HEK293 (cell line): Measurements from ENCODE around the gene MEIKIN.

Experiments used
- CTCF ChIA-PET: fragments of 350-600 bp; formaldehyde crosslinking; extraction: SDS; loops from one replicate; lab custom pipeline; 2021; ENCODE audit warnings: antibody characterized with exemption; lab: Yijun Ruan, JAX
- POLR2A ChIA-PET: fragments of 300-600 bp; formaldehyde crosslinking; extraction: SDS; loops from one replicate; lab custom pipeline; 2020; ENCODE audit warnings: antibody characterized with exemption, inconsistent platforms; lab: Yijun Ruan, JAX
- H3K27ac ChIP-seq: fragments of 200-500 bp; sonication (Bioruptor generic); 2 replicates; pipeline ENCODE4 v1.5.1; 2014; ENCODE audit warnings: low read depth, low read length, control low read depth, inconsistent platforms; ENCODE audit errors: extremely low read depth
- H3K36me3 ChIP-seq, 2 experiments: fragments of 200-500 bp in 1 of 2; sonication (Bioruptor generic) in 1 of 2; 1 replicate in 1 of 2; 2 replicates in 1 of 2; pipeline ENCODE4 v1.5.1; 2014 to 2017; ENCODE audit warnings: inconsistent platforms in 2 of 2, low read length in 2 of 2; ENCODE audit not compliant: control insufficient read depth in 2 of 2, insufficient read depth in 1 of 2
- H3K4me1 ChIP-seq: fragments of 200-500 bp; sonication (Bioruptor generic); 2 replicates; pipeline ENCODE4 v1.5.1; 2014; ENCODE audit warnings: mild to moderate bottlenecking, low read length, inconsistent platforms; ENCODE audit not compliant: control insufficient read depth, insufficient read depth
- H3K4me3 ChIP-seq: 2 replicates; pipeline ENCODE4 v1.5.1; 2011; ENCODE audit warnings: low read depth, mild to moderate bottlenecking, control low read depth, low read length, moderate library complexity
- H3K9me3 ChIP-seq: fragments of 200-500 bp; sonication (Bioruptor generic); 2 replicates; pipeline ENCODE4 v1.5.1; 2014; ENCODE audit warnings: low read depth, low read length, inconsistent platforms; ENCODE audit not compliant: control insufficient read depth, insufficient read depth
- MYNN ChIP-seq: fragments of 450-650 bp; formaldehyde crosslinking; IDR thresholded peaks from 2 replicates; pipeline ENCODE4 v1.5.1; 2016; ENCODE audit warnings: missing biosample characterization, missing genetic modification characterization, borderline replicate concordance
- PRDM1 ChIP-seq: fragments of 450-650 bp; formaldehyde crosslinking; IDR thresholded peaks from 2 replicates; pipeline ENCODE4; 2016; ENCODE audit warnings: missing biosample characterization, missing genetic modification characterization
- WT1 ChIP-seq: fragments of 450-650 bp; formaldehyde crosslinking; IDR thresholded peaks from 2 replicates; pipeline ENCODE4 v1.5.1; 2016; ENCODE audit warnings: missing biosample characterization, missing genetic modification characterization
- ZEB2 ChIP-seq: fragments of 450-650 bp; formaldehyde crosslinking; IDR thresholded peaks from 2 replicates; pipeline ENCODE4 v1.5.1; 2016; ENCODE audit warnings: missing biosample characterization, missing genetic modification characterization
- ZFP41 ChIP-seq: fragments of 450-650 bp; formaldehyde crosslinking; IDR thresholded peaks from 2 replicates; pipeline ENCODE4 v1.5.1; 2016; ENCODE audit warnings: missing biosample characterization, missing genetic modification characterization, borderline replicate concordance
- ZNF114 ChIP-seq: fragments of 450-650 bp; formaldehyde crosslinking; IDR thresholded peaks from 2 replicates; pipeline ENCODE4 v1.5.0; 2017; ENCODE audit warnings: missing biosample characterization, missing genetic modification characterization
- ZNF148 ChIP-seq: fragments of 450-650 bp; formaldehyde crosslinking; IDR thresholded peaks from 2 replicates; pipeline ENCODE4 v1.5.0; 2017; ENCODE audit warnings: missing biosample characterization, missing genetic modification characterization, borderline replicate concordance
- ZNF211 ChIP-seq: fragments of 450-650 bp; formaldehyde crosslinking; IDR thresholded peaks from 2 replicates; pipeline ENCODE4 v1.5.1; 2016; ENCODE audit warnings: low read depth, missing biosample characterization, missing genetic modification characterization
- ZNF391 ChIP-seq: fragments of 450-650 bp; formaldehyde crosslinking; IDR thresholded peaks from 2 replicates; pipeline ENCODE4 v1.5.1; 2016; ENCODE audit warnings: low read depth, missing biosample characterization, missing genetic modification characterization, borderline replicate concordance
- ZNF501 ChIP-seq: fragments of 450-650 bp; formaldehyde crosslinking; IDR thresholded peaks from 2 replicates; pipeline ENCODE4 v1.5.1; 2016; ENCODE audit warnings: missing biosample characterization, missing genetic modification characterization
- ZNF514 ChIP-seq: fragments of 450-650 bp; formaldehyde crosslinking; IDR thresholded peaks from 2 replicates; pipeline ENCODE4 v1.5.1; 2016; ENCODE audit warnings: missing biosample characterization, missing genetic modification characterization
- ZNF521 ChIP-seq: fragments of 450-650 bp; formaldehyde crosslinking; IDR thresholded peaks from 2 replicates; pipeline ENCODE4 v1.5.1; 2017; ENCODE audit warnings: missing biosample characterization, mild to moderate bottlenecking, missing genetic modification characterization
- ZNF621 ChIP-seq: fragments of 450-650 bp; formaldehyde crosslinking; IDR thresholded peaks from 2 replicates; pipeline ENCODE4 v1.5.1; 2017; ENCODE audit warnings: missing biosample characterization, missing genetic modification characterization
- ZNF670 ChIP-seq: fragments of 450-650 bp; formaldehyde crosslinking; IDR thresholded peaks from 2 replicates; pipeline ENCODE4 v1.5.1; 2016; ENCODE audit warnings: missing biosample characterization, missing genetic modification characterization, low read depth
- ZNF777 ChIP-seq: fragments of 450-650 bp; formaldehyde crosslinking; IDR thresholded peaks from 2 replicates; pipeline ENCODE4 v1.5.1; 2017; ENCODE audit warnings: missing biosample characterization, missing genetic modification characterization, borderline replicate concordance
- ZSCAN16 ChIP-seq: fragments of 450-650 bp; formaldehyde crosslinking; IDR thresholded peaks from 2 replicates; pipeline ENCODE4 v1.5.1; 2016; ENCODE audit warnings: missing biosample characterization, missing genetic modification characterization
- ZXDB ChIP-seq: fragments of 450-650 bp; formaldehyde crosslinking; IDR thresholded peaks from 2 replicates; pipeline ENCODE4 v1.5.1; 2016; ENCODE audit warnings: missing biosample characterization, missing genetic modification characterization
- TF ChIP-seq, protein P1 (sequence below): fragments of 450-650 bp; formaldehyde crosslinking; IDR thresholded peaks from 2 replicates; pipeline ENCODE4 v1.5.1; 2017; ENCODE audit warnings: missing biosample characterization, missing genetic modification characterization
- TF ChIP-seq, protein P2 (sequence below): fragments of 450-650 bp; formaldehyde crosslinking; conservative IDR thresholded peaks from 2 replicates; pipeline ENCODE4 v1.5.1; 2016; ENCODE audit warnings: low read depth, missing biosample characterization, missing genetic modification characterization
- TF ChIP-seq, protein P3 (sequence below): fragments of 450-650 bp; formaldehyde crosslinking; IDR thresholded peaks from 2 replicates; pipeline ENCODE4; 2016; ENCODE audit warnings: missing biosample characterization, missing genetic modification characterization
- TF ChIP-seq, protein P4 (sequence below): fragments of 450-650 bp; formaldehyde crosslinking; IDR thresholded peaks from 2 replicates; pipeline ENCODE4 v1.5.1; 2016; ENCODE audit warnings: missing biosample characterization, missing genetic modification characterization
- TF ChIP-seq, protein P5 (sequence below): fragments of 450-650 bp; formaldehyde crosslinking; IDR thresholded peaks from 2 replicates; pipeline ENCODE4 v1.5.1; 2016; ENCODE audit warnings: missing biosample characterization, missing genetic modification characterization

The MEIKIN gene

GRCh38 chr5:131926168-131926567, 19.3 kb downstream of the MEIKIN start (continued):
- no peak for TF ChIP-seq PRDM1 (tag by site-specific recombination)
- no peak for TF ChIP-seq ZNF391 (tag by site-specific recombination)
- no peak for TF ChIP-seq ZFP41
- TF ChIP-seq ZNF501: no peak
- no peak for TF ChIP-seq ZEB2
- TF ChIP-seq ZNF521 (tag by site-specific recombination): no peak
- TF ChIP-seq ZNF514 (tag by site-specific recombination): no peak
- no peak for TF ChIP-seq ZNF777 (tag by site-specific recombination)
- TF ChIP-seq, all 188 proteins: peak for 0

GRCh38 chr5:131916481-131916880, 29.0 kb downstream of the MEIKIN start:
- ChIA-PET POLR2A (no interaction called here), CTCF (no interaction called here)
- Histone ChIP-seq H3K4me1 (no peaks in the 10 kb centered on the region), H3K4me3 (no peak overlapping the region), H3K27ac (no peak overlapping the region), H3K9me3 (no peaks in the 10 kb centered on the region), H3K36me3 (no peaks in the 10 kb centered on the region)
- TF ChIP-seq, protein P1, sequence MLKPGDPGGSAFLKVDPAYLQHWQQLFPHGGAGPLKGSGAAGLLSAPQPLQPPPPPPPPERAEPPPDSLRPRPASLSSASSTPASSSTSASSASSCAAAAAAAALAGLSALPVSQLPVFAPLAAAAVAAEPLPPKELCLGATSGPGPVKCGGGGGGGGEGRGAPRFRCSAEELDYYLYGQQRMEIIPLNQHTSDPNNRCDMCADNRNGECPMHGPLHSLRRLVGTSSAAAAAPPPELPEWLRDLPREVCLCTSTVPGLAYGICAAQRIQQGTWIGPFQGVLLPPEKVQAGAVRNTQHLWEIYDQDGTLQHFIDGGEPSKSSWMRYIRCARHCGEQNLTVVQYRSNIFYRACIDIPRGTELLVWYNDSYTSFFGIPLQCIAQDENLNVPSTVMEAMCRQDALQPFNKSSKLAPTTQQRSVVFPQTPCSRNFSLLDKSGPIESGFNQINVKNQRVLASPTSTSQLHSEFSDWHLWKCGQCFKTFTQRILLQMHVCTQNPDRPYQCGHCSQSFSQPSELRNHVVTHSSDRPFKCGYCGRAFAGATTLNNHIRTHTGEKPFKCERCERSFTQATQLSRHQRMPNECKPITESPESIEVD (tag by site-specific recombination): no peak
- TF ChIP-seq WT1 (tag by site-specific recombination) (no peak), ZNF114 (tag by site-specific recombination) (no peak), ZNF621 (tag by site-specific recombination) (no peak), MYNN (tag by site-specific recombination) (no peak), ZNF148 (tag by site-specific recombination) (no peak), ZSCAN16 (no peak), ZXDB (tag by site-specific recombination) (no peak), ZNF670 (tag by site-specific recombination) (no peak), ZNF211 (tag by site-specific recombination) (no peak)
- TF ChIP-seq, protein P2, sequence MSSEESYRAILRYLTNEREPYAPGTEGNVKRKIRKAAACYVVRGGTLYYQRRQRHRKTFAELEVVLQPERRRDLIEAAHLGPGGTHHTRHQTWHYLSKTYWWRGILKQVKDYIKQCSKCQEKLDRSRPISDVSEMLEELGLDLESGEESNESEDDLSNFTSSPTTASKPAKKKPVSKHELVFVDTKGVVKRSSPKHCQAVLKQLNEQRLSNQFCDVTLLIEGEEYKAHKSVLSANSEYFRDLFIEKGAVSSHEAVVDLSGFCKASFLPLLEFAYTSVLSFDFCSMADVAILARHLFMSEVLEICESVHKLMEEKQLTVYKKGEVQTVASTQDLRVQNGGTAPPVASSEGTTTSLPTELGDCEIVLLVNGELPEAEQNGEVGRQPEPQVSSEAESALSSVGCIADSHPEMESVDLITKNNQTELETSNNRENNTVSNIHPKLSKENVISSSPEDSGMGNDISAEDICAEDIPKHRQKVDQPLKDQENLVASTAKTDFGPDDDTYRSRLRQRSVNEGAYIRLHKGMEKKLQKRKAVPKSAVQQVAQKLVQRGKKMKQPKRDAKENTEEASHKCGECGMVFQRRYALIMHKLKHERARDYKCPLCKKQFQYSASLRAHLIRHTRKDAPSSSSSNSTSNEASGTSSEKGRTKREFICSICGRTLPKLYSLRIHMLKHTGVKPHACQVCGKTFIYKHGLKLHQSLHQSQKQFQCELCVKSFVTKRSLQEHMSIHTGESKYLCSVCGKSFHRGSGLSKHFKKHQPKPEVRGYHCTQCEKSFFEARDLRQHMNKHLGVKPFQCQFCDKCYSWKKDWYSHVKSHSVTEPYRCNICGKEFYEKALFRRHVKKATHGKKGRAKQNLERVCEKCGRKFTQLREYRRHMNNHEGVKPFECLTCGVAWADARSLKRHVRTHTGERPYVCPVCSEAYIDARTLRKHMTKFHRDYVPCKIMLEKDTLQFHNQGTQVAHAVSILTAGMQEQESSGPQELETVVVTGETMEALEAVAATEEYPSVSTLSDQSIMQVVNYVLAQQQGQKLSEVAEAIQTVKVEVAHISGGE (tag by site-specific recombination): no peak
- TF ChIP-seq, protein P3, sequence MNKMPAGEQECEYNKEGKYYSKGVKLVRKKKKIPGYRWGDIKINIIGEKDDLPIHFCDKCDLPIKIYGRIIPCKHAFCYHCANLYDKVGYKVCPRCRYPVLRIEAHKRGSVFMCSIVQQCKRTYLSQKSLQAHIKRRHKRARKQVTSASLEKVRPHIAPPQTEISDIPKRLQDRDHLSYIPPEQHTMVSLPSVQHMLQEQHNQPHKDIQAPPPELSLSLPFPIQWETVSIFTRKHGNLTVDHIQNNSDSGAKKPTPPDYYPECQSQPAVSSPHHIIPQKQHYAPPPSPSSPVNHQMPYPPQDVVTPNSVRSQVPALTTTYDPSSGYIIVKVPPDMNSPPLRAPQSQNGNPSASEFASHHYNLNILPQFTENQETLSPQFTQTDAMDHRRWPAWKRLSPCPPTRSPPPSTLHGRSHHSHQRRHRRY (tag by site-specific recombination): no peak
- TF ChIP-seq, protein P4, sequence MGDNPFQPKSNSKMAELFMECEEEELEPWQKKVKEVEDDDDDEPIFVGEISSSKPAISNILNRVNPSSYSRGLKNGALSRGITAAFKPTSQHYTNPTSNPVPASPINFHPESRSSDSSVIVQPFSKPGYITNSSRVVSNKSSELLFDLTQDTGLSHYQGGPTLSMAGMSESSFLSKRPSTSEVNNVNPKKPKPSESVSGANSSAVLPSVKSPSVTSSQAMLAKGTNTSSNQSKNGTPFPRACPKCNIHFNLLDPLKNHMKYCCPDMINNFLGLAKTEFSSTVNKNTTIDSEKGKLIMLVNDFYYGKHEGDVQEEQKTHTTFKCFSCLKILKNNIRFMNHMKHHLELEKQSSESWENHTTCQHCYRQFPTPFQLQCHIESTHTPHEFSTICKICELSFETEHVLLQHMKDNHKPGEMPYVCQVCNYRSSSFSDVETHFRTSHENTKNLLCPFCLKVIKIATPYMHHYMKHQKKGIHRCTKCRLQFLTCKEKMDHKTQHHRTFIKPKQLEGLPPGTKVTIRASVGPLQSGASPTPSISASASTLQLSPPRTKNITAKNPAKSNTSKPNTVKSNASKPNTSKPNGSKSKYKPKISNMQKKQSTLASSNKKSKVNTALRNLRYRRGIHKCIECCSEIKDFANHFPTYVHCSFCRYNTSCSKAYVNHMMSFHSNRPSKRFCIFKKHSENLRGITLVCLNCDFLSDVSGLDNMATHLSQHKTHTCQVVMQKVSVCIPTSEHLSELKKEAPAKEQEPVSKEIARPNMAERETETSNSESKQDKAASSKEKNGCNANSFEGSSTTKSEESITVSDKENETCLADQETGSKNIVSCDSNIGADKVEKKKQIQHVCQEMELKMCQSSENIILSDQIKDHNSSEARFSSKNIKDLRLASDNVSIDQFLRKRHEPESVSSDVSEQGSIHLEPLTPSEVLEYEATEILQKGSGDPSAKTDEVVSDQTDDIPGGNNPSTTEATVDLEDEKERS (tag by site-specific recombination): no peak
- TF ChIP-seq, protein P5, sequence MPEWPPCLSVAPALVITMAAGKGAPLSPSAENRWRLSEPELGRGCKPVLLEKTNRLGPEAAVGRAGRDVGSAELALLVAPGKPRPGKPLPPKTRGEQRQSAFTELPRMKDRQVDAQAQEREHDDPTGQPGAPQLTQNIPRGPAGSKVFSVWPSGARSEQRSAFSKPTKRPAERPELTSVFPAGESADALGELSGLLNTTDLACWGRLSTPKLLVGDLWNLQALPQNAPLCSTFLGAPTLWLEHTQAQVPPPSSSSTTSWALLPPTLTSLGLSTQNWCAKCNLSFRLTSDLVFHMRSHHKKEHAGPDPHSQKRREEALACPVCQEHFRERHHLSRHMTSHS (tag by site-specific recombination): no peak
